Esophagus muscularis mucosa (tissue), 4 donors: ENCODE data around the gene GFPT2. TPM values are rescaled to one million over a fixed set of nuclear protein-coding genes. Genes with fewer than 3 reads are reported as not detected.

Source experiments
- DNase-seq: peaks from one replicate; pipeline ENCODE4 v3.0.0-alpha.2; 2017; ENCODE audit errors: extremely low spot score
- H3K27ac ChIP-seq, 4 donors: fragments of 200-600 bp; sonication (generic); replicated peaks in 1 of 4; 1 replicate in 3 of 4; 2 replicates in 1 of 4; pipeline ENCODE4 v1.5.1; 2016 to 2019; ENCODE audit warnings: mild to moderate bottlenecking in 1 of 4
- H3K27me3 ChIP-seq, 4 donors: fragments of 200-600 bp; sonication (generic); one replicate each; pipeline versions ENCODE4 v1.5.1 to v1.6.0; 2016 to 2019
- H3K36me3 ChIP-seq, 4 donors: fragments of 200-600 bp; sonication (generic); one replicate each; pipeline ENCODE4 v1.5.1; 2016 to 2019
- H3K4me1 ChIP-seq, 4 donors: fragments of 200-600 bp; sonication (generic); one replicate each; pipeline ENCODE4 v1.5.1; 2016 to 2019
- H3K4me3 ChIP-seq, 4 donors: fragments of 200-600 bp; sonication (generic); 1 replicate in 2 of 4; 2 replicates in 2 of 4; pipeline ENCODE4 v1.5.1; 2016 to 2019; ENCODE audit warnings: mild to moderate bottlenecking in 4 of 4, moderate library complexity in 1 of 4
- H3K9me3 ChIP-seq, 4 donors: fragments of 200-600 bp; sonication (generic); 1 replicate in 3 of 4; 2 replicates in 1 of 4; pipeline ENCODE4 v1.5.1; 2016 to 2019
- CTCF ChIP-seq, 3 experiments: fragments of 200-600 bp in 2 of 3; fragments of 450-650 bp in 1 of 3; sonication (generic) in 2 of 3; IDR thresholded peaks; one replicate each; pipeline ENCODE4 v1.5.1; 2017 to 2019; ENCODE audit warnings: antibody characterized with exemption in 3 of 3, mild to moderate bottlenecking in 2 of 3, moderate library complexity in 1 of 3
- EP300 ChIP-seq: sonication (generic); formaldehyde crosslinking; IDR thresholded peaks from one replicate; pipeline ENCODE4 v1.6.1; 2017; ENCODE audit warnings: antibody characterized with exemption
- POLR2A ChIP-seq: fragments of 450-650 bp; IDR thresholded peaks from one replicate; pipeline ENCODE4 v1.6.1; 2017; ENCODE audit warnings: antibody characterized with exemption, moderate library complexity, mild to moderate bottlenecking, low read depth
- POLR2AphosphoS5 ChIP-seq, 2 donors: sonication (generic); formaldehyde crosslinking; IDR thresholded peaks; one replicate each; pipeline ENCODE4 v1.6.1; 2017; ENCODE audit warnings: antibody characterized with exemption in 2 of 2
- WGBS: methylation state at CpG from one replicate; pipeline ENCODE4 v1.1.5; 2018; 5-methylcytosine and 5-hydroxymethylcytosine counted together
- intact Hi-C: fragments of 100-400 bp; cut with DNase I; formaldehyde crosslinking; loops from one replicate; pipeline ENCODE4 v1.15.1; 2023
- total RNA-seq, 4 donors: library from RNA; depleted of rRNA; stranded (reverse); fragments of >200 nt; gene quantifications; one replicate each; pipeline versions ENCODE4 v1.1.0 to v1.2.1, GENCODE V29; 2016

The GFPT2 gene
- total RNA-seq, 4 donors from 2014 or later, result 30.1 to 114 (median 33.6) TPM

GRCh38 chr5:180343831-180344695 is 9.1 kb downstream of the GFPT2 start:
- Histone ChIP-seq H3K27me3 (no peaks in the 10 kb centered on the region), H3K4me3 (no peak overlapping the region), H3K36me3 (no peaks in the 10 kb centered on the region), H3K4me1 (peaks cover 8 to 42% (median 29%) of the 10 kb centered on the region in 4 donors), H3K9me3 (no peaks in the 10 kb centered on the region), H3K27ac (peak overlapping the region in 2 of 4 donors; percentile 31 to 44)
- WGBS, result 67% methylated on average over 8 of the region's 14 CpGs
- TF ChIP-seq CTCF (IDR thresholded peaks at IDR 0.05) (no peak), POLR2AphosphoS5 (IDR thresholded peaks at IDR 0.05) (no peak), EP300 (no peak), POLR2A (no peak)
- intact Hi-C loops, result no loop called here
- DNase-seq, result no peak

GRCh38 chr5:180343110-180343830 is 9.9 kb downstream of the GFPT2 start:
- TF ChIP-seq POLR2AphosphoS5 (IDR thresholded peaks at IDR 0.05) (peak in 1 of 2 donors; percentile 5), EP300 (no peak)
- 22% methylated on average over 18 of the region's 19 CpGs for WGBS
- Histone ChIP-seq H3K4me1 (peaks cover 8 to 38% (median 27%) of the 10 kb centered on the region in 4 donors), H3K27ac (peak overlapping the region in 1 of 4 donors; percentile 16), H3K36me3 (peaks cover 0 to 4% (median 2%) of the 10 kb centered on the region in 4 donors), H3K27me3 (no peaks in the 10 kb centered on the region), H3K9me3 (no peaks in the 10 kb centered on the region), H3K4me3 (peak overlapping the region in 2 of 4 donors; percentile 6 to 8)
- intact Hi-C loops, result no loop called here
- DNase-seq, result no peak

- Histone ChIP-seq H3K36me3 (peaks cover 9 to 20% (median 16%) of the 10 kb centered on the region in 4 donors), H3K4me1 (peaks cover 8 to 26% (median 23%) of the 10 kb centered on the region in 4 donors), H3K9me3 (no peaks in the 10 kb centered on the region), H3K4me3 (no peak overlapping the region), H3K27ac (no peak overlapping the region), H3K27me3 (no peaks in the 10 kb centered on the region)
- no peak for DNase-seq
- 90% methylated on average over 8 of the region's 8 CpGs for WGBS
- TF ChIP-seq POLR2A (no peak), CTCF (IDR thresholded peaks at IDR 0.05) (no peak), POLR2AphosphoS5 (IDR thresholded peaks at IDR 0.05) (no peak), EP300 (no peak)
- intact Hi-C loops, result no loop called here
These were observed 11.5 kb downstream of the GFPT2 start for GRCh38 chr5:180341595-180341994.

GRCh38 chr5:180340856-180341255 is 12.3 kb downstream of the GFPT2 start:
- 76% methylated on average over 9 of the region's 9 CpGs for WGBS
- Histone ChIP-seq H3K4me1 (peaks cover 8 to 26% (median 22%) of the 10 kb centered on the region in 4 donors), H3K4me3 (no peak overlapping the region), H3K36me3 (peaks cover 17 to 28% (median 22%) of the 10 kb centered on the region in 4 donors), H3K9me3 (no peaks in the 10 kb centered on the region), H3K27ac (no peak overlapping the region), H3K27me3 (no peaks in the 10 kb centered on the region)
- intact Hi-C loops, result no loop called here
- no peak for DNase-seq
- no peak for TF ChIP-seq POLR2AphosphoS5 (IDR thresholded peaks at IDR 0.05)
- TF ChIP-seq CTCF (IDR thresholded peaks at IDR 0.05), result no peak
- no peak for TF ChIP-seq POLR2A
- no peak for TF ChIP-seq EP300
